ENCODE data around the gene TMED10. TPM values are rescaled to one million over a fixed set of nuclear protein-coding genes. Genes with fewer than 3 reads are reported as not detected.
A peak's percentile ranks its signal among the peaks of the same experiment; 100 is the strongest.
"Not testable (repeated sequence)": the region's sequence is repeated elsewhere in the genome, so short reads cannot be mapped to it uniquely, and the experiment has no call there.

TMED10 gene
- total RNA-seq, 1 donor from 2014 or later = 303 TPM

DNA sequence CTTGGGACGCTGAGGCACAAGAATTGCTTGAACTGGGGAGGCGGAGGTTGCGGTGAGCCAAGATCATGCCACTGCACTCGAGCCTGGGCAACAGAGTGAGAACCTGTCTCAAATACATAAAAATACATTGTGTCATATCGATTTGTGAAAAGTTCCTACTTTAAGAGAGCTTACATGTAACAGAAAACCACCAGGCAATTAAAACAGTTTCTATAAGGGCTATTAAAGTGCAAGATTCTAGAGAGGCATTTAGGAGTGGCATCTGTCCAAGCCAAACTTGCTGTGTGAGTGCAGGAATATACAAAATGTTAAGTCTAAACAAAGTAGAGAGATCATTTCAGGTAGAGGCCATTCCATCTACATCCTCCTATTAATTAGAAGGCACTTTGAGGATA is 47.8 kb downstream of the TMED10 start:
- no peak for DNase-seq
- ATAC-seq = no peak
- Histone ChIP-seq H3K9me3 (no peaks in the 10 kb centered on the region), H3K27me3 (no peaks in the 10 kb centered on the region), H3K4me3 (no peak overlapping the region), H3K36me3 (peaks cover 25% of the 10 kb centered on the region), H3K27ac (no peak overlapping the region), H3K4me1 (peaks cover 35% of the 10 kb centered on the region)
- no peak for TF ChIP-seq CTCF (IDR thresholded peaks at IDR 0.05)
- intact Hi-C loops (cut with DNase I) = no loop called here

- no peak for DNase-seq
- peak overlapping the region; percentile 98 for H3K27ac ChIP-seq
- peaks cover 35% of the 10 kb centered on the region for H3K4me1 ChIP-seq
- ATAC-seq = no peak
- peak overlapping the region; percentile 82 for H3K4me3 ChIP-seq
- no peaks in the 10 kb centered on the region for H3K9me3 ChIP-seq
- H3K27me3 ChIP-seq = no peaks in the 10 kb centered on the region
- H3K36me3 ChIP-seq = peaks cover 19% of the 10 kb centered on the region
- TF ChIP-seq CTCF (IDR thresholded peaks at IDR 0.05) = no peak
- intact Hi-C loops (cut with DNase I) = no loop called here
Measured at GRCh38 chr14:75127903-75128595, 48.4 kb downstream of the TMED10 start.

GRCh38 chr14:75127474-75127820 is 49.0 kb downstream of the TMED10 start:
- peak overlapping the region; percentile 98 for H3K27ac ChIP-seq
- H3K27me3 ChIP-seq; H3K9me3 ChIP-seq; intact Hi-C loops (cut with DNase I); DNase-seq; ATAC-seq: not testable (repeated sequence)
- peaks cover 13% of the 10 kb centered on the region for H3K36me3 ChIP-seq
- peak overlapping the region; percentile 82 for H3K4me3 ChIP-seq
- peaks cover 32% of the 10 kb centered on the region for H3K4me1 ChIP-seq

DNA sequence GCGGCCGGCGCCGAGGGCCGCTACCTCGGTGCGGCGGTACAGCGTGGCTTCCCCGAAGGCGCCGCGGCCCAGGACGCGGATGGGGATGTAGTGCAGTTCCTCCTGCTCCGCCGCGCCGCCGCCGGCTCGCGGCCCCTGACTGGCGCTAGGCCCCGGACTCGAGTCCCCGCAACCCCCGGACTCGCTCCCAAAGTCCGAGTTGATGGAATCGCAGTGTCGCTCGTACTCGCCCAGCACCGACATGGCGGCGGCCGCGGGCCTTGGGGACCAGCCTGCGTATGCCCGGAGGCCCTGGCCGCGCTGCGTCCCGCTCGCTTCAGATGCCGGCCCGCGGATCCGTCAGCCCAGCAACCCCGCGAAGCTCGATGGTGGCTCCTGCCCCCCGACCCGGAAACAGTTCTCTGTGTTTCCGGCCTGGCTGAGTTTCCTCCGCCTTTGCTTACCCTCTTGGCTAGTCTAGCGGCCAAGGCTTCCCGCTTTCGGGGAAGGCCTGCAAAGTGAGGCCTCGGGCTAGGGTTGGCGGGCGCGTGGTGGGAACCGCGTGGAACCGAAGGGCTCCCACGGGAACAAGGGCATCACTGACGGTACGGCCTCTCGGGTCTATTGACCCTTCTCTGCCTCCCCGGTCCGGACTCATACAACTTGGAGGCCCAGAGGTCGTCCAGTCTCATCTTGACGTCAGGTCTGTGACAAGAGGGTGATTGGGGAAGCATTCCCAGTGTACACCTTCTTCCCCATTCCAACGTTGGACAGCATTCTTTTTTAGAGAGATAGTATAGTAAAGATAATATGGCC is 49.5 kb downstream of the TMED10 start, which contains the start of gene NEK9:
Gene NEK9, minus strand, starts transcription at position 370 of the 795 bp plus-strand sequence. Its CDS starts 127 bp downstream, at position 243.
- no peak for TF ChIP-seq CTCF (IDR thresholded peaks at IDR 0.05)
- Histone ChIP-seq H3K36me3 (peaks cover 10% of the 10 kb centered on the region), H3K27me3 (no peaks in the 10 kb centered on the region), H3K27ac (peak within 1 kb of the TSS; percentile 98), H3K9me3 (no peaks in the 10 kb centered on the region), H3K4me1 (peaks cover 31% of the 10 kb centered on the region), H3K4me3 (peak within 1 kb of the TSS; percentile 82)
- ATAC-seq (peak; percentile 97), DNase-seq (peak; percentile 94)
- intact Hi-C loops (cut with DNase I) = no loop called here

- peak overlapping the region; percentile 98 for H3K27ac ChIP-seq
- intact Hi-C loops (cut with DNase I) = no loop called here
- H3K9me3 ChIP-seq = no peaks in the 10 kb centered on the region
- peak overlapping the region; percentile 82 for H3K4me3 ChIP-seq
- H3K4me1 ChIP-seq = peaks cover 31% of the 10 kb centered on the region
- DNase-seq (no peak), ATAC-seq (no peak)
- H3K27me3 ChIP-seq = no peaks in the 10 kb centered on the region
- peaks cover 9% of the 10 kb centered on the region for H3K36me3 ChIP-seq
- TF ChIP-seq CTCF (IDR thresholded peaks at IDR 0.05) = no peak
Measured at GRCh38 chr14:75126121-75126544, 50.3 kb downstream of the TMED10 start.

GRCh38 chr14:75125617-75126016 is 50.8 kb downstream of the TMED10 start:
- peak overlapping the region; percentile 82 for H3K4me3 ChIP-seq
- peak overlapping the region; percentile 98 for H3K27ac ChIP-seq
- DNase-seq (no peak), ATAC-seq (no peak)
- peaks cover 9% of the 10 kb centered on the region for H3K36me3 ChIP-seq
- no peaks in the 10 kb centered on the region for H3K27me3 ChIP-seq
- intact Hi-C loops (cut with DNase I) = no loop called here
- no peak for TF ChIP-seq CTCF (IDR thresholded peaks at IDR 0.05)
- H3K9me3 ChIP-seq = no peaks in the 10 kb centered on the region
- H3K4me1 ChIP-seq = peaks cover 31% of the 10 kb centered on the region

Measured in upper lobe of right lung (tissue), 1 donor.